Heart left ventricle (tissue), 16 donors: ENCODE data around the gene GRM5. TPM values are rescaled to one million over a fixed set of nuclear protein-coding genes. Genes with fewer than 3 reads are reported as not detected.

Experiments used
- ATAC-seq, 4 donors: fragments of 200-7000 bp; cut with Tn5 transposase; one replicate each; pipeline ENCODE4 v1.9.1; 2020 to 2022; ENCODE audit warnings: moderate library complexity in 4 of 4, mild to moderate bottlenecking in 3 of 4, moderate number of reproducible peaks in 1 of 4
- DNase-seq, 5 donors: peaks; one replicate each; pipeline ENCODE4 v3.0.0-alpha.2; 2020
- H3K27ac ChIP-seq, 12 donors: fragments of 200-600 bp; sonication (generic) in 4 of 12; one replicate each; pipeline versions ENCODE4 v1.5.0 to v1.8.0; 2016 to 2022; ENCODE audit warnings: mild to moderate bottlenecking in 2 of 12
- H3K27me3 ChIP-seq, 9 donors: fragments of 200-600 bp; sonication (generic) in 2 of 9; one replicate each; pipeline versions ENCODE4 v1.5.1 to v1.8.0; 2016 to 2022; ENCODE audit warnings: mild to moderate bottlenecking in 3 of 9
- H3K36me3 ChIP-seq, 9 donors: fragments of 200-600 bp; sonication (generic) in 2 of 9; one replicate each; pipeline versions ENCODE4 v1.5.0 to v1.8.0; 2018 to 2022; ENCODE audit warnings: mild to moderate bottlenecking in 2 of 9
- H3K4me1 ChIP-seq, 12 donors: fragments of 200-600 bp; sonication (generic) in 4 of 12; one replicate each; pipeline versions ENCODE4 v1.5.0 to v1.8.0; 2016 to 2022; ENCODE audit warnings: mild to moderate bottlenecking in 3 of 12
- H3K4me3 ChIP-seq, 12 donors: fragments of 200-600 bp; sonication (generic) in 4 of 12; one replicate each; pipeline versions ENCODE4 v1.5.0 to v1.8.0; 2017 to 2022; ENCODE audit warnings: mild to moderate bottlenecking in 9 of 12, moderate library complexity in 4 of 12
- H3K9me3 ChIP-seq, 12 donors: fragments of 200-600 bp; sonication (generic) in 4 of 12; one replicate each; pipeline versions ENCODE4 v1.5.0 to v1.8.0; 2016 to 2022; ENCODE audit warnings: mild to moderate bottlenecking in 1 of 12
- POLR2A ChIP-seq, 2 donors: fragments of 450-650 bp; IDR thresholded peaks; one replicate each; pipeline ENCODE4 v1.6.1; 2017; ENCODE audit warnings: antibody characterized with exemption in 2 of 2, mild to moderate bottlenecking in 2 of 2, moderate library complexity in 2 of 2
- WGBS, 4 donors: extraction: QIAGEN DNeasy Blood & Tissue Kit in 2 of 4; methylation state at CpG; one replicate each; pipeline versions ENCODE4 v1.1.5 to v1.1.7; 2013 to 2018; 5-methylcytosine and 5-hydroxymethylcytosine counted together
- intact Hi-C, 10 donors: fragments of 100-400 bp; cut with DNase I; formaldehyde crosslinking; loops; one replicate each; pipeline versions ENCODE4 v1.11.1 to v1.14.2; 2022
- polyA plus RNA-seq, 2 donors: library from polyadenylated mRNA; stranded (reverse); fragments of 200-250 nt; gene quantifications; one replicate each; pipeline ENCODE4 v1.2.3, GENCODE V29; 2013
- total RNA-seq, 9 donors: library from RNA; depleted of rRNA in 2 of 9; stranded (reverse); fragments of >200 nt in 2 of 9; fragmentation: NEBNext Ultra II Directional in 3 of 9; extraction: Animal tissue kit (Norgen Biotek cat#: 25700) in 3 of 9; gene quantifications; one replicate each; pipeline versions ENCODE4 v1.1.0 to v1.2.4, GENCODE V29; 2016 to 2023
- TF ChIP-seq, protein P1 (sequence below), 12 donors: fragments of 200-600 bp; sonication (generic) in 4 of 12; IDR thresholded peaks; one replicate each; pipeline versions ENCODE4 v1.5.0 to v1.8.0; 2018 to 2022; ENCODE audit warnings: antibody characterized with exemption in 12 of 12, mild to moderate bottlenecking in 5 of 12
- donor health status: ischemic (EF 13 %, LVEDD 7.1; RV severe dilation, severe dysfunction).
- donor health status: healthy with polysubstance abuse.
- donor health status: DM: no; HTN: yes; CAD: no.
- donor health status: DM: no; HTN: no; CAD: no.
- donor health status: ischemic (EF 25% LVEDD 6.9; RV normal size, moderate dysfunction).
- donor health status: ischemic (EF 25% LVEDD 5.7; RV mildly dilated, moderate dysfunction).
- donor health status: healthy.
- donor health status: DM: yes; HTN: yes; CAD: no.
- donor health status: ischemic (EF 35%, LVEDD 5.7; RV mildly dilated, moderate dysfunction).
- donor health status: nonischemic (EF 11% LVEDD 7.7; RV severe dilation, severe dysfunction).
- donor health status: DM: yes; HTN: yes; CAD: no.
- donor health status: PGD.
- donor health status: ischemic (EF 29% LVEDD 5.4; RV normal size, mild dysfunction).
- donor health status: nonischemic (EF 23%, LVEDD 6.1; RV moderate dilation, normal function).

The GRM5 gene
- total and polyA plus RNA-seq, 11 donors: 0.01 to 0.09 (median 0.09) TPM; not detected in 8

DNA sequence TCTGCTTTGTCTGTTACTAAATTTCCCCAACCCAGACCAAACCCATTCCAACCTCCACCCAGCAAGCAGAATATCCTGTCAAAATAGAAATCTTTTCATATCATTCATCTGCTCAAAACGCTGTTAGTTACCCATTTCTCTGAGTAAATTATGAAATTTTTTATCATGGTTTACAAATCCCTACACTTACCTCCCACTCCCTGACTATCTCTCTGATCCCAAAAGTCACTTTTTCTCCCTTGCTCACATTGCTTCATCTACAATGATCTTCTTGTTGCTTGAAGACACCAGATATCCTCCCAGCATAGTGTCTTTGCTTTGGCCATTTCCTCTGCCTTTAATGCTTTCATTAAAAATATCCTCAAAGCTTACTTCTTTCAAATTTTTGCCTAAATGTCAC lies 532.8 kb downstream of the GRM5 start:
- TF ChIP-seq, protein P1, sequence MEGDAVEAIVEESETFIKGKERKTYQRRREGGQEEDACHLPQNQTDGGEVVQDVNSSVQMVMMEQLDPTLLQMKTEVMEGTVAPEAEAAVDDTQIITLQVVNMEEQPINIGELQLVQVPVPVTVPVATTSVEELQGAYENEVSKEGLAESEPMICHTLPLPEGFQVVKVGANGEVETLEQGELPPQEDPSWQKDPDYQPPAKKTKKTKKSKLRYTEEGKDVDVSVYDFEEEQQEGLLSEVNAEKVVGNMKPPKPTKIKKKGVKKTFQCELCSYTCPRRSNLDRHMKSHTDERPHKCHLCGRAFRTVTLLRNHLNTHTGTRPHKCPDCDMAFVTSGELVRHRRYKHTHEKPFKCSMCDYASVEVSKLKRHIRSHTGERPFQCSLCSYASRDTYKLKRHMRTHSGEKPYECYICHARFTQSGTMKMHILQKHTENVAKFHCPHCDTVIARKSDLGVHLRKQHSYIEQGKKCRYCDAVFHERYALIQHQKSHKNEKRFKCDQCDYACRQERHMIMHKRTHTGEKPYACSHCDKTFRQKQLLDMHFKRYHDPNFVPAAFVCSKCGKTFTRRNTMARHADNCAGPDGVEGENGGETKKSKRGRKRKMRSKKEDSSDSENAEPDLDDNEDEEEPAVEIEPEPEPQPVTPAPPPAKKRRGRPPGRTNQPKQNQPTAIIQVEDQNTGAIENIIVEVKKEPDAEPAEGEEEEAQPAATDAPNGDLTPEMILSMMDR (IDR thresholded peaks at IDR 0.05): no peak
- no peak for TF ChIP-seq POLR2A (IDR thresholded peaks at IDR 0.05)
- Histone ChIP-seq H3K9me3 (no peaks in the 10 kb centered on the region), H3K4me1 (peaks cover 0 to 11% (median 0%) of the 10 kb centered on the region in 12 donors), H3K36me3 (no peaks in the 10 kb centered on the region), H3K27ac (no peak overlapping the region), H3K27me3 (peaks cover 0 to 3% (median 0%) of the 10 kb centered on the region in 9 donors), H3K4me3 (no peak overlapping the region)
- ATAC-seq: no peak
- 76 to 88% (median 81%) methylated on average over 1 of the region's 1 CpG for whole genome bisulfite sequencing, 4 donors
- DNase-seq: no peak
- intact Hi-C loops: no loop called here

DNA sequence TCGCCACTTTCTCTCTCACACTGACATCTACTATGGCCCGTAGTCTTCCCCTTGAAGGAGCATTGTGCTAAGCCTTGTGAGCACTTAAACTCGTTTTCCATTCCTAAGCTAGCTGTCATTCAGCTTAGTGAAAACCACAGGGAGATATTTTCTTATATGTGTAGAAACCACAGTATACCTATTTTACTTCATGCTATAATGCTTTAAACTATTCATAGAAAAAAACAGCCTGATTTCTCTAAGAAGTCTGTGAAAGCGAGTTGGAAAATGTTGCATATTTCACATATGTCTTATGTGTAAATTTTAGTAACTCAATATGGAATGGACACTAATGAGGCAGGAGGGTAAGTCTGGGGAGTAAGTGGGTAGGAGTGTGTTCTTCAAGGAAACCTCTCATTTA lies 534.0 kb downstream of the GRM5 start:
- no peaks in the 10 kb centered on the region for H3K36me3 ChIP-seq
- TF ChIP-seq, protein P1 (IDR thresholded peaks at IDR 0.05): no peak
- TF ChIP-seq POLR2A (IDR thresholded peaks at IDR 0.05): no peak
- 81 to 85% (median 84%) methylated on average over 4 of the region's 4 CpGs for WGBS, 4 donors
- no peaks in the 10 kb centered on the region for H3K9me3 ChIP-seq
- no peak for DNase-seq
- no peak for ATAC-seq
- H3K27ac ChIP-seq: no peak overlapping the region
- no peak overlapping the region for H3K4me3 ChIP-seq
- intact Hi-C loops: no loop called here
- peaks cover 0 to 3% (median 0%) of the 10 kb centered on the region in 9 donors for H3K27me3 ChIP-seq
- peaks cover 0 to 11% (median 0%) of the 10 kb centered on the region in 12 donors for H3K4me1 ChIP-seq

DNA sequence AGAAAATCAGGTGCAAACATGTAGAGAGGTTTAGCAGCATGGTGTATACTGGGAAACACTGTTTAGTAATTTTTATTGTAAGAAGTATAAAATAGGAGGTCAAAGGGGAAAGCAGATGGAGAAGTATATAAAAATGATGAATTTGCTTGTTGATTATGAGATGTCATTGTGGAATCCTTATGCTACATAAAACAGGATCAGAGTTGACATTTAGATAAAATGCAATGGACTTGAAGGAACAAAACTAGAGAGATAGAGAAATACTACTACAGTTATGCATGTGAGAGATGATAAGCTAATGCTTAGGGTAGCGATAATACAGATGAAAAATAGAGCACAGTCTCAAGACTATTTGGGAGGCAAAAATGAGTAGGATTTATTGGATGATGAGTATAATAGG lies 536.4 kb downstream of the GRM5 start:
- H3K27ac ChIP-seq: no peak overlapping the region
- TF ChIP-seq, protein P1 (IDR thresholded peaks at IDR 0.05): no peak
- TF ChIP-seq POLR2A (IDR thresholded peaks at IDR 0.05): no peak
- H3K4me1 ChIP-seq: no peaks in the 10 kb centered on the region
- H3K36me3 ChIP-seq: no peaks in the 10 kb centered on the region
- no peak overlapping the region for H3K4me3 ChIP-seq
- WGBS, 4 donors: 87 to 95% (median 91%) methylated on average over 1 of the region's 1 CpG
- DNase-seq (no peak), ATAC-seq (no peak)
- H3K27me3 ChIP-seq: peaks cover 0 to 3% (median 0%) of the 10 kb centered on the region in 9 donors
- intact Hi-C loops: no loop called here
- no peaks in the 10 kb centered on the region for H3K9me3 ChIP-seq

DNA sequence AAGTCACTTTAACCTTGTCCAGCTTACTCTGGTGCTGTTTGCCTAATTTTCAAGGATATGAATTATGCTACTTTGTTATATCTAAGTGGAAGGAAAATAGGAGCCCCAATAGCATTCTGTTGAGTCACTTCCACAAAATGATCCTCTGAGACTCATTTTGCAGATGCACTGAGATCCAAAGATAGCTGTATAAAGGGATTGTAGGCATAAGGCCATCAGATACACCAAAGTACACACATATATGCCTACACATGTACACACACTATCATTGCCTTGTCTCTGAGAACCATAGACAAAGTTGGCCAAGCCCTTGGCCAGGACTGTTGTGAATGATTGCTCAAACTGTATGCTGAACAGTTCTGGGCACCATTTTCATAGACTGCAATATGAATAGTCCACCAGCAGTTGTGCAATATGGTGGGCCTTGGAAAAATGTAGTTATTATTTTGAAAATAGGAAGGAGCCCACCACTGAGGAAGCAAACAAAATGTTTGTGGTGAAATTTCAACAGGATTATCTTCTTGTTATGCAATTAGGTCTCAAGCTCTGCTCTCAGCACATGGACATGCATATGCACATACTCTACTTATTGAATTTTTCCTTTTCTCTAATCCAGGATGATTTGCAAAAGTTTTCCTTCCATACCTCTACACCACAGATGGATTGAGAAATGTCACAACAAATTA lies 542.3 kb downstream of the GRM5 start:
- intact Hi-C loops: no loop called here
- H3K27me3 ChIP-seq: no peaks in the 10 kb centered on the region
- TF ChIP-seq POLR2A (IDR thresholded peaks at IDR 0.05): no peak
- TF ChIP-seq, protein P1 (IDR thresholded peaks at IDR 0.05): no peak
- no peaks in the 10 kb centered on the region for H3K36me3 ChIP-seq
- H3K4me3 ChIP-seq: no peak overlapping the region
- H3K27ac ChIP-seq: no peak overlapping the region
- H3K4me1 ChIP-seq: no peaks in the 10 kb centered on the region
- ATAC-seq: no peak
- H3K9me3 ChIP-seq: no peaks in the 10 kb centered on the region
- no peak for DNase-seq
